ENCODE data around the gene DNAH2.
A peak's percentile ranks its signal among the peaks of the same experiment; 100 is the strongest.

Gene DNAH2

GRCh38 chr17:7727886-7728285, 10.3 kb downstream of the DNAH2 start:
- DNase-seq = no peak

- DNase-seq = no peak
Observed at GRCh38 chr17:7729816-7730215, 12.3 kb downstream of the DNAH2 start.

GRCh38 chr17:7732981-7733539, 15.5 kb downstream of the DNAH2 start:
- no peak for DNase-seq

- DNase-seq = no peak
Observed at GRCh38 chr17:7737601-7738000, 20.1 kb downstream of the DNAH2 start.

GRCh38 chr17:7739746-7740145, 22.2 kb downstream of the DNAH2 start:
- DNase-seq = no peak

GRCh38 chr17:7740481-7741001, 23.0 kb downstream of the DNAH2 start:
- peak; percentile 46 for DNase-seq

GRCh38 chr17:7742729-7743128, 25.2 kb downstream of the DNAH2 start:
- DNase-seq = no peak

- DNase-seq = no peak
Observed at GRCh38 chr17:7744416-7744815, 26.9 kb downstream of the DNAH2 start.

GRCh38 chr17:7745748-7746470, 28.4 kb downstream of the DNAH2 start:
- DNase-seq = no peak

- DNase-seq = no peak
Observed at GRCh38 chr17:7747635-7748071, 30.1 kb downstream of the DNAH2 start.

GRCh38 chr17:7748076-7748775, 30.7 kb downstream of the DNAH2 start:
- no peak for DNase-seq

GRCh38 chr17:7750321-7750821, 32.8 kb downstream of the DNAH2 start:
- DNase-seq = no peak

- DNase-seq = no peak
Observed at GRCh38 chr17:7754656-7755055, 37.1 kb downstream of the DNAH2 start.

- no peak for DNase-seq
Observed at GRCh38 chr17:7755095-7755890, 37.7 kb downstream of the DNAH2 start.

- no peak for DNase-seq
Observed at GRCh38 chr17:7756968-7757367, 39.4 kb downstream of the DNAH2 start.

- no peak for DNase-seq
Observed at GRCh38 chr17:7763919-7764318, 46.4 kb downstream of the DNAH2 start.

GRCh38 chr17:7767004-7767403, 49.5 kb downstream of the DNAH2 start:
- DNase-seq = no peak

- peak; percentile 69 for DNase-seq
Observed at GRCh38 chr17:7767405-7768021, 50.0 kb downstream of the DNAH2 start.

GRCh38 chr17:7769854-7770253, 52.3 kb downstream of the DNAH2 start:
- no peak for DNase-seq

- DNase-seq = no peak
Observed at GRCh38 chr17:7774055-7774521, 56.5 kb downstream of the DNAH2 start.

- no peak for DNase-seq
Observed at GRCh38 chr17:7775051-7775450, 57.5 kb downstream of the DNAH2 start.

- DNase-seq = no peak
Observed at GRCh38 chr17:7777017-7777416, 59.5 kb downstream of the DNAH2 start.
